GM12878 (cell line): Measurements from ENCODE around the gene DUS1L. TPM values are rescaled to one million over a fixed set of nuclear protein-coding genes. Genes with fewer than 3 reads are reported as not detected.

Experiments used
- ATAC-seq: fragments of 200-7000 bp; cut with Tn5 transposase; 3 replicates; pipeline ENCODE4 v1.9.1; 2020; ENCODE audit warnings: mild to moderate bottlenecking, moderate library complexity
- BruUV-seq: library from RNA; stranded (reverse); fragments of 400-500 nt; replicated peaks from 2 replicates; lab custom pipeline; 2021; lab: Mats Ljungman, UMichigan
- CTCF ChIA-PET: fragments of 300-600 bp; sonication (Branson Sonifier 250); formaldehyde crosslinking; extraction: SDS; loops from one replicate; lab custom pipeline; 2021; ENCODE audit warnings: inconsistent platforms; lab: Yijun Ruan, JAX
- POLR2A ChIA-PET: fragments of 350-600 bp; formaldehyde crosslinking; extraction: SDS; loops from one replicate; lab custom pipeline; 2021; ENCODE audit warnings: inconsistent platforms; lab: Charles Lee
- RAD21 ChIA-PET: fragments of 300-600 bp; sonication (Branson Sonifier 250); formaldehyde crosslinking; loops from one replicate; lab custom pipeline; 2023; ENCODE audit warnings: antibody characterized with exemption; ENCODE audit not compliant: unreplicated experiment; lab: Charles Lee
- SMC1A ChIA-PET: fragments of 300-600 bp; sonication (Branson Sonifier 250); formaldehyde crosslinking; loops from one replicate; lab custom pipeline; 2023; ENCODE audit not compliant: unreplicated experiment, uncharacterized antibody; lab: Charles Lee
- DNase-seq: peaks from one replicate; pipeline ENCODE4 v3.0.0-alpha.2; 2011; ENCODE audit warnings: low read depth, low spot score
- FAIRE-seq: peaks from 3 replicates; lab custom pipeline; 2011; peaks lifted over from hg19 to GRCh38; lab: Jason Lieb, UNC
- H2AFZ ChIP-seq: 2 replicates; pipeline ENCODE4 v1.6.0; 2011; ENCODE audit warnings: low read depth, low read length, control low read depth; ENCODE audit not compliant: control insufficient read depth
- H3K27ac ChIP-seq: 2 replicates; pipeline ENCODE4 v1.5.1; 2011; ENCODE audit warnings: control low read depth; ENCODE audit not compliant: control insufficient read depth, insufficient read depth
- H3K27me3 ChIP-seq, 2 experiments: replicated peaks in 1 of 2; 2 replicates each; pipeline versions ENCODE4 v1.6.0 to v1.6.1; 2011; ENCODE audit warnings: low read length in 1 of 2; ENCODE audit not compliant: control insufficient read depth in 2 of 2, insufficient read depth in 2 of 2
- H3K36me3 ChIP-seq, 2 experiments: 2 replicates each; pipeline ENCODE4 v1.5.1; 2011; ENCODE audit warnings: low read length in 1 of 2; ENCODE audit not compliant: control insufficient read depth in 2 of 2, insufficient read depth in 2 of 2
- H3K4me1 ChIP-seq: 2 replicates; pipeline ENCODE4 v1.6.1; 2011; ENCODE audit warnings: mild to moderate bottlenecking, low read length, moderate library complexity, mixed read lengths; ENCODE audit not compliant: control insufficient read depth, insufficient read depth
- H3K4me2 ChIP-seq: 2 replicates; pipeline ENCODE4 v1.6.0; 2011; ENCODE audit warnings: control low read depth; ENCODE audit not compliant: control insufficient read depth, insufficient read depth
- H3K4me3 ChIP-seq: fragments of 200-600 bp; sonication (generic); 2 replicates; pipeline ENCODE4 v1.5.1; 2016
- H3K79me2 ChIP-seq: 2 replicates; pipeline ENCODE4 v1.6.0; 2011; ENCODE audit warnings: low read length; ENCODE audit not compliant: control insufficient read depth, insufficient read depth
- H3K9ac ChIP-seq: 2 replicates; pipeline ENCODE4 v1.8.0; 2011; ENCODE audit warnings: low read length, control low read depth, mixed read lengths; ENCODE audit not compliant: control insufficient read depth, insufficient read depth
- H3K9me3 ChIP-seq: replicated peaks from 3 replicates; pipeline ENCODE4 v1.5.1; 2011; ENCODE audit warnings: mild to moderate bottlenecking, low read length; ENCODE audit not compliant: control insufficient read depth, insufficient read depth
- H4K20me1 ChIP-seq: 2 replicates; pipeline ENCODE4 v1.6.0; 2011; ENCODE audit not compliant: control insufficient read depth, insufficient read depth
- ATF7 ChIP-seq: fragments of 450-650 bp; IDR thresholded peaks from 2 replicates; pipeline ENCODE4 v1.6.1; 2016; ENCODE audit warnings: low read depth, mild to moderate bottlenecking
- DPF2 ChIP-seq: fragments of 450-650 bp; IDR thresholded peaks from 2 replicates; pipeline ENCODE4 v1.6.1; 2017; ENCODE audit warnings: mild to moderate bottlenecking
- E2F4 ChIP-seq: IDR thresholded peaks from 2 replicates; pipeline ENCODE4 v1.6.1; 2012; ENCODE audit warnings: low read depth, low read length, improper control_type of control experiment
- IRF4 ChIP-seq: IDR thresholded peaks from 2 replicates; pipeline ENCODE4 v1.6.1; 2011; ENCODE audit warnings: low read depth, low read length
- JUNB ChIP-seq: IDR thresholded peaks from 2 replicates; pipeline ENCODE4 v1.6.1; 2016; ENCODE audit warnings: antibody characterized with exemption, mild to moderate bottlenecking
- LARP7 ChIP-seq: fragments of 450-650 bp; IDR thresholded peaks from 2 replicates; pipeline ENCODE4 v1.6.1; 2017; ENCODE audit warnings: mild to moderate bottlenecking
- MAX ChIP-seq: IDR thresholded peaks from 2 replicates; pipeline ENCODE4 v1.6.1; 2012; ENCODE audit warnings: low read depth, low read length, improper control_type of control experiment
- MYC ChIP-seq: IDR thresholded peaks from 2 replicates; pipeline ENCODE4 v1.6.1; 2011; ENCODE audit warnings: mild to moderate bottlenecking, low read length, moderate library complexity, inconsistent platforms; ENCODE audit not compliant: insufficient read depth, insufficient replicate concordance, insufficient read length, severe bottlenecking
- NBN ChIP-seq: fragments of 450-650 bp; IDR thresholded peaks from 2 replicates; pipeline ENCODE4 v1.6.1; 2016
- NR2C1 ChIP-seq: fragments of 450-650 bp; IDR thresholded peaks from 2 replicates; pipeline ENCODE4 v1.6.1; 2017; ENCODE audit warnings: antibody characterized with exemption, mild to moderate bottlenecking, moderate library complexity
- RB1 ChIP-seq: fragments of 450-650 bp; formaldehyde crosslinking; IDR thresholded peaks from 2 replicates; pipeline ENCODE4 v1.6.1; 2017; ENCODE audit warnings: mild to moderate bottlenecking, borderline replicate concordance
- SMAD1 ChIP-seq: fragments of 450-650 bp; IDR thresholded peaks from 2 replicates; pipeline ENCODE4 v1.6.1; 2018; ENCODE audit warnings: mild to moderate bottlenecking, low read depth; ENCODE audit not compliant: partially characterized antibody
- SMAD5 ChIP-seq: IDR thresholded peaks from 2 replicates; pipeline ENCODE4 v1.6.1; 2016; ENCODE audit warnings: antibody characterized with exemption, low read depth
- SRF ChIP-seq, 2 experiments: IDR thresholded peaks; 2 replicates each; pipeline ENCODE4 v1.6.1; 2011; ENCODE audit warnings: low read depth in 2 of 2, low read length in 2 of 2, mild to moderate bottlenecking in 1 of 2, moderate library complexity in 1 of 2
- TARDBP ChIP-seq: IDR thresholded peaks from 2 replicates; pipeline ENCODE4 v1.6.1; 2016; ENCODE audit warnings: borderline replicate concordance
- WRNIP1 ChIP-seq: IDR thresholded peaks from 2 replicates; pipeline ENCODE4 v1.6.1; 2011; ENCODE audit warnings: low read depth, low read length, improper control_type of control experiment, borderline replicate concordance
- YY1 ChIP-seq: IDR thresholded peaks from 2 replicates; pipeline ENCODE4 v1.6.1; 2011; ENCODE audit warnings: low read depth, mild to moderate bottlenecking, low read length
- ZBED1 ChIP-seq: IDR thresholded peaks from 2 replicates; pipeline ENCODE4 v1.6.1; 2016; ENCODE audit warnings: borderline replicate concordance
- ZNF384 ChIP-seq: IDR thresholded peaks from 2 replicates; pipeline ENCODE4 v1.6.1; 2012; ENCODE audit warnings: low read depth, mild to moderate bottlenecking, low read length, improper control_type of control experiment, borderline replicate concordance
- WGBS: methylation state at CpG from one replicate; pipeline ENCODE4 v1.1.6; 2016; ENCODE audit warnings: low lambda C conversion rate; ENCODE audit not compliant: insufficient replicate concordance, insufficient coverage; ENCODE audit errors: missing lambda C conversion rate; 5-methylcytosine and 5-hydroxymethylcytosine counted together
- in situ Hi-C: fragments of 300-500 bp; cut with MboI; formaldehyde crosslinking; loops from 9 replicates; pipeline ENCODE4 v1.14.3; 2018; ENCODE audit warnings: mixed read lengths
- intact Hi-C: fragments of 100-400 bp; cut with micrococcal nuclease; formaldehyde crosslinking; loops from one replicate; pipeline ENCODE4 v1.14.2; 2022; ENCODE audit not compliant: unreplicated experiment
- polyA plus RNA-seq, 11 experiments: library from polyadenylated mRNA; depleted of rRNA in 4 of 11; unstranded in 6 of 11; stranded (reverse) in 5 of 11; fragments of >200 nt; fragmentation: Nextera tagmentation in 4 of 11; fragmentation: Illumina TruSeq in 1 of 11; extraction: Ambion mirVana in 4 of 11; extraction: Trizol in 1 of 11; gene quantifications; 1 replicate in 1 of 11; 2 replicates in 10 of 11; pipeline versions ENCODE4 v1.2.1 to v1.2.3, GENCODE V29; 2011 to 2016; ENCODE audit warnings: inconsistent platforms in 2 of 11, missing spikeins in 2 of 11, low read depth in 1 of 11
- total RNA-seq, 4 experiments: library from RNA; depleted of rRNA in 3 of 4; stranded (reverse); fragments of >200 nt in 3 of 4; fragmentation: Illumina TruSeq in 1 of 4; extraction: Trizol in 1 of 4; gene quantifications; 2 replicates each; pipeline versions ENCODE4 v1.2.1 to v1.2.3, GENCODE V29; 2013 to 2021

The DUS1L gene
- total and polyA plus RNA-seq, 10 of the 15 experiments (the other 5 are each of a cell fraction or from before 2014, with no cell fraction given) = 6.1 to 157 (median 44.5) TPM

GRCh38 chr17:82072827-82073226 lies 7.2 kb upstream of the DUS1L start:
- no peaks in the 10 kb centered on the region for H3K27me3 ChIP-seq
- H3K4me2 ChIP-seq = no peak overlapping the region
- POLR2A ChIA-PET = interaction anchor here (0.6 to 0.7 kb wide), 2 partner anchors 147 to 1077 kb away, joined by 3 to 5 read pairs; no protein-coding TSS in a partner anchor
- CTCF ChIA-PET = interaction anchor here (0.6 kb wide), 1 partner anchor 639 kb away, joined by 3 read pairs; no protein-coding TSS in a partner anchor
- H3K9me3 ChIP-seq = no peaks in the 10 kb centered on the region
- WGBS = 90% methylated on average over 6 of the region's 6 CpGs
- SMC1A ChIA-PET = interaction anchor here (0.8 kb wide), 1 partner anchor 21 kb away, joined by 3 read pairs; no protein-coding TSS in a partner anchor
- no TSS peak for BruUV-seq
- H3K4me1 ChIP-seq = no peaks in the 10 kb centered on the region
- H3K4me3 ChIP-seq = no peak overlapping the region
- FAIRE-seq = no peak
- H3K27ac ChIP-seq = no peak overlapping the region
- no peaks in the 10 kb centered on the region; a peak in 1 of 4 replicates for H3K36me3 ChIP-seq
- H3K9ac ChIP-seq = no peak overlapping the region
- H2AFZ ChIP-seq = no peak overlapping the region
- intact Hi-C loops (no loop called here), in situ Hi-C loops (no loop called here)
- RAD21 ChIA-PET = no interaction called here
- no peaks in the 10 kb centered on the region for H3K79me2 ChIP-seq
- DNase-seq = no peak
- H4K20me1 ChIP-seq = no peaks in the 10 kb centered on the region
- no peak for TF ChIP-seq YY1
- no peak for TF ChIP-seq ZBED1
- TF ChIP-seq NBN = no peak
- TF ChIP-seq TARDBP = no peak
- TF ChIP-seq ATF7 = no peak
- TF ChIP-seq DPF2 = no peak
- no peak for TF ChIP-seq LARP7
- TF ChIP-seq RB1 = no peak
- no peak for TF ChIP-seq NR2C1
- TF ChIP-seq IRF4 = no peak
- TF ChIP-seq JUNB = no peak
- ATAC-seq = no peak

- Histone ChIP-seq H3K9ac (no peak overlapping the region), H3K27ac (no peak overlapping the region), H2AFZ (no peak overlapping the region), H3K4me2 (no peak overlapping the region), H3K27me3 (no peaks in the 10 kb centered on the region), H3K4me1 (no peaks in the 10 kb centered on the region), H3K4me3 (no peak overlapping the region), H3K9me3 (no peaks in the 10 kb centered on the region), H3K79me2 (peaks cover 6% of the 10 kb centered on the region), H4K20me1 (no peaks in the 10 kb centered on the region), H3K36me3 (no peaks in the 10 kb centered on the region)
- RAD21 ChIA-PET = no interaction called here
- BruUV-seq = no TSS peak
- ATAC-seq (no peak), FAIRE-seq (no peak), DNase-seq (no peak)
- CTCF ChIA-PET = interaction anchor here (0.6 to 1.5 kb wide), 2 partner anchors 48 to 135 kb away, joined by 3 read pairs; partner anchors contain the start of gene CENPX
- in situ Hi-C loops (no loop called here), intact Hi-C loops (no loop called here)
- SMC1A ChIA-PET = no interaction called here
- POLR2A ChIA-PET = interaction anchor here (0.6 to 0.8 kb wide), 2 partner anchors 17 to 33 kb away, joined by 3 to 4 read pairs; partner anchors contain the start of gene DCXR
- TF ChIP-seq SMAD5 (no peak), SRF (IDR thresholded peaks at IDR 0.05; ENCODE audit: low read depth in 2 of 2, low read length in 2 of 2) (no peak), MAX (no peak), DPF2 (no peak), SMAD1 (no peak), WRNIP1 (no peak), E2F4 (no peak), MYC (no peak), ZNF384 (no peak)
Observed at GRCh38 chr17:82070611-82071010, 5.0 kb upstream of the DUS1L start.
